CD4-positive, alpha-beta T cell (primary cell): ENCODE data around the gene ETNK2. TPM values are rescaled to one million over a fixed set of nuclear protein-coding genes. Genes with fewer than 3 reads are reported as not detected.

ENCODE experiments used
- ATAC-seq: fragments of 200-7000 bp; cut with Tn5 transposase; one replicate; pipeline ENCODE4 v1.10.0; 2022; ENCODE audit warnings: mild to moderate bottlenecking; ENCODE audit not compliant: poor library complexity
- CTCF ChIA-PET: fragments of 350-600 bp; sonication (Branson Sonifier 250); formaldehyde crosslinking; loops from one replicate; lab custom pipeline; 2021; ENCODE audit warnings: antibody characterized with exemption, inconsistent platforms; lab: Charles Lee
- POLR2A ChIA-PET: fragments of 350-600 bp; sonication (Branson Sonifier 250); formaldehyde crosslinking; loops from one replicate; lab custom pipeline; 2021; ENCODE audit warnings: antibody characterized with exemption, inconsistent platforms; lab: Charles Lee
- DNase-seq, 14 experiments: peaks; one replicate each; pipeline ENCODE4 v3.0.0-alpha.2; 2013 to 2020; ENCODE audit warnings: mixed read lengths in 2 of 14
- H3K27ac ChIP-seq, 2 donors: one replicate each; pipeline versions ENCODE4 v1.5.1 to v1.7.0; 2013; ENCODE audit warnings: low read length in 2 of 2, low read depth in 1 of 2, mild to moderate bottlenecking in 1 of 2
- H3K27me3 ChIP-seq, 2 experiments: 1 replicate in 1 of 2; 2 replicates in 1 of 2; pipeline versions ENCODE4 v1.6.1 to v1.7.0; 2013; ENCODE audit warnings: low read length in 2 of 2, control low read depth in 1 of 2, mild to moderate bottlenecking in 1 of 2, moderate library complexity in 1 of 2; ENCODE audit not compliant: insufficient read depth in 2 of 2, control insufficient read depth in 1 of 2
- H3K36me3 ChIP-seq: one replicate; pipeline ENCODE4 v1.6.1; 2013; ENCODE audit warnings: low read length, control low read depth; ENCODE audit not compliant: insufficient read depth
- H3K4me1 ChIP-seq: one replicate; pipeline ENCODE4 v1.6.1; 2013; ENCODE audit warnings: low read length, control low read depth; ENCODE audit not compliant: insufficient read depth
- H3K4me3 ChIP-seq: one replicate; pipeline ENCODE4 v1.5.1; 2013; ENCODE audit warnings: mild to moderate bottlenecking, low read length, moderate library complexity
- H3K9me3 ChIP-seq, 2 experiments: 1 replicate in 1 of 2; 2 replicates in 1 of 2; pipeline versions ENCODE4 v1.6.1 to v1.7.0; 2013; ENCODE audit warnings: low read length in 2 of 2, mild to moderate bottlenecking in 2 of 2, control low read depth in 1 of 2, moderate library complexity in 1 of 2; ENCODE audit not compliant: control insufficient read depth in 1 of 2, insufficient read depth in 1 of 2
- H3K27ac Mint-ChIP-seq: one replicate; pipeline ENCODE4 v1.8.0; 2020; ENCODE audit warnings: mixed read lengths
- H3K27me3 Mint-ChIP-seq: one replicate; pipeline ENCODE4 v1.8.0; 2021; ENCODE audit warnings: mixed read lengths
- H3K36me3 Mint-ChIP-seq: one replicate; pipeline ENCODE4 v1.8.0; 2021; ENCODE audit warnings: low read depth, mixed read lengths
- H3K4me1 Mint-ChIP-seq: one replicate; pipeline ENCODE4 v1.8.0; 2021; ENCODE audit warnings: low read depth, mixed read lengths
- H3K4me3 Mint-ChIP-seq: one replicate; pipeline ENCODE4 v1.8.0; 2020; ENCODE audit warnings: mild to moderate bottlenecking, mixed read lengths
- H3K9me3 Mint-ChIP-seq: one replicate; pipeline ENCODE4 v1.8.0; 2020; ENCODE audit warnings: mixed read lengths
- intact Hi-C, 2 experiments: fragments of 100-400 bp; cut with DNase I in 1 of 2; cut with micrococcal nuclease in 1 of 2; formaldehyde crosslinking; loops; one replicate each; pipeline versions ENCODE4 v1.15.1 to v1.9.0; 2023 to 2025; cut with DNase I, micrococcal nuclease
- total RNA-seq, 174 experiments: library from RNA in 2 of 174; stranded (reverse) in 2 of 174; gene quantifications; one replicate each; pipeline ENCODE4 v1.2.3 and lab custom pipeline; 2021 to 2026
- TF ChIP-seq, protein P1 (sequence below): fragments of 200-600 bp; IDR thresholded peaks from one replicate; pipeline ENCODE4 v1.8.0; 2022; ENCODE audit warnings: antibody characterized with exemption, mild to moderate bottlenecking

ETNK2 gene
- total RNA-seq, 2 experiments from 2014 or later, result 11.7 to 12.9 TPM

- no peaks in the 10 kb centered on the region for H3K9me3 ChIP-seq
- TF ChIP-seq, protein P1, sequence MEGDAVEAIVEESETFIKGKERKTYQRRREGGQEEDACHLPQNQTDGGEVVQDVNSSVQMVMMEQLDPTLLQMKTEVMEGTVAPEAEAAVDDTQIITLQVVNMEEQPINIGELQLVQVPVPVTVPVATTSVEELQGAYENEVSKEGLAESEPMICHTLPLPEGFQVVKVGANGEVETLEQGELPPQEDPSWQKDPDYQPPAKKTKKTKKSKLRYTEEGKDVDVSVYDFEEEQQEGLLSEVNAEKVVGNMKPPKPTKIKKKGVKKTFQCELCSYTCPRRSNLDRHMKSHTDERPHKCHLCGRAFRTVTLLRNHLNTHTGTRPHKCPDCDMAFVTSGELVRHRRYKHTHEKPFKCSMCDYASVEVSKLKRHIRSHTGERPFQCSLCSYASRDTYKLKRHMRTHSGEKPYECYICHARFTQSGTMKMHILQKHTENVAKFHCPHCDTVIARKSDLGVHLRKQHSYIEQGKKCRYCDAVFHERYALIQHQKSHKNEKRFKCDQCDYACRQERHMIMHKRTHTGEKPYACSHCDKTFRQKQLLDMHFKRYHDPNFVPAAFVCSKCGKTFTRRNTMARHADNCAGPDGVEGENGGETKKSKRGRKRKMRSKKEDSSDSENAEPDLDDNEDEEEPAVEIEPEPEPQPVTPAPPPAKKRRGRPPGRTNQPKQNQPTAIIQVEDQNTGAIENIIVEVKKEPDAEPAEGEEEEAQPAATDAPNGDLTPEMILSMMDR, result no peak
- CTCF ChIA-PET, result no interaction called here
- peaks cover 0 to 11% of the 10 kb centered on the region in 2 experiments for H3K27me3 ChIP-seq
- peaks cover 23% of the 10 kb centered on the region for H3K27me3 Mint-ChIP-seq
- no peak overlapping the region for H3K4me3 ChIP-seq
- H3K36me3 ChIP-seq, result no peaks in the 10 kb centered on the region
- POLR2A ChIA-PET, result no interaction called here
- intact Hi-C loops, result no loop called here
- ATAC-seq (no peak), DNase-seq (no peak)
- no peaks in the 10 kb centered on the region for H3K36me3 Mint-ChIP-seq
- peaks cover 11% of the 10 kb centered on the region for H3K4me1 ChIP-seq
- no peak overlapping the region for H3K4me3 Mint-ChIP-seq
- H3K9me3 Mint-ChIP-seq, result no peaks in the 10 kb centered on the region
- no peak overlapping the region for H3K27ac Mint-ChIP-seq
- no peak overlapping the region for H3K27ac ChIP-seq
- peaks cover 16% of the 10 kb centered on the region for H3K4me1 Mint-ChIP-seq
Measured at GRCh38 chr1:204194771-204195170, 42.9 kb upstream of the ETNK2 start.

DNA sequence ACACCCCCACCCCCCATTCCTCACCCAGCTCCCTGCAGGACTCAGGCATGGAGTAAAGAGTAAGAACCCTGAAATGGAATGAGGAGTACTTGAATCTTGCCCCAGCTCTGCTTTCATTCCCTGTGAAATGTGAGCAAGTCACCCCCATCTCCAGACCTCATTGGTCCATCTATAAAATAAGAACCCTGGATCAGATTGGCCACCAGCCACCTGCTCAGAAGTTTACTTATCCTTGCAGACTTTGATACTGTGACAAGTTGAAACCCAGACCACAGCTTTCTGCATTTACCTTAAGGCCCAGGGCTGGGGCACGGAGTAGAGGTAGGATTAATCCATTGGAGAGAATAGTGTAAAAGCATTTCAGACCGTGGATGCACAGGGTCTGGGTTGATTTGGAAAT lies 42.2 kb upstream of the ETNK2 start:
- CTCF ChIA-PET, result no interaction called here
- intact Hi-C loops, result no loop called here
- H3K27me3 ChIP-seq, result peaks cover under 1 to 18% of the 10 kb centered on the region in 2 experiments
- H3K36me3 ChIP-seq, result no peaks in the 10 kb centered on the region
- no peak for DNase-seq
- Mint-ChIP-seq H3K36me3 (no peaks in the 10 kb centered on the region), H3K27ac (no peak overlapping the region), H3K4me1 (peaks cover 22% of the 10 kb centered on the region), H3K9me3 (no peaks in the 10 kb centered on the region), H3K27me3 (peaks cover 30% of the 10 kb centered on the region), H3K4me3 (no peak overlapping the region)
- POLR2A ChIA-PET, result interaction anchor here (1.3 kb wide), 1 partner anchor 43 kb away, joined by 3 read pairs; the partner anchor contains the start of gene ETNK2
- no peak overlapping the region for H3K4me3 ChIP-seq
- no peaks in the 10 kb centered on the region for H3K9me3 ChIP-seq
- peaks cover 16% of the 10 kb centered on the region for H3K4me1 ChIP-seq
- no peak overlapping the region for H3K27ac ChIP-seq
- ATAC-seq, result no peak
- TF ChIP-seq, protein P1, result no peak

- CTCF ChIA-PET, result interaction anchor here (1.0 kb wide), 1 partner anchor 15 kb away, joined by 4 read pairs; no protein-coding TSS in a partner anchor
- Mint-ChIP-seq H3K9me3 (no peaks in the 10 kb centered on the region), H3K4me1 (peaks cover 23% of the 10 kb centered on the region), H3K36me3 (no peaks in the 10 kb centered on the region), H3K27me3 (peaks cover 37% of the 10 kb centered on the region), H3K4me3 (no peak overlapping the region), H3K27ac (no peak overlapping the region)
- DNase-seq (no peak), ATAC-seq (no peak)
- intact Hi-C loops, result no loop called here
- no peak overlapping the region for H3K27ac ChIP-seq
- TF ChIP-seq, protein P1, result no peak
- H3K4me1 ChIP-seq, result peaks cover 22% of the 10 kb centered on the region
- H3K27me3 ChIP-seq, result peaks cover 12 to 30% of the 10 kb centered on the region in 2 experiments
- H3K4me3 ChIP-seq, result no peak overlapping the region
- H3K36me3 ChIP-seq, result no peaks in the 10 kb centered on the region
- H3K9me3 ChIP-seq, result no peaks in the 10 kb centered on the region
- POLR2A ChIA-PET, result interaction anchor here (1.3 kb wide), 1 partner anchor 41 kb away, joined by 3 read pairs; the partner anchor contains the start of gene ETNK2
Measured at GRCh38 chr1:204192589-204193352, 40.9 kb upstream of the ETNK2 start.
